Fibroblast of pulmonary artery (primary cell): ENCODE measurements around the gene MKX.

Experiments
- DNase-seq: peaks from one replicate; pipeline ENCODE4 v3.0.0-alpha.2; 2010; ENCODE audit warnings: low read depth
- H3K4me3 ChIP-seq: replicated peaks from 2 replicates; pipeline ENCODE4 v1.5.1; 2011; ENCODE audit warnings: low read depth, mild to moderate bottlenecking, control low read depth, low read length, moderate library complexity
- CTCF ChIP-seq: IDR thresholded peaks from 2 replicates; pipeline ENCODE4 v1.5.1; 2011; ENCODE audit warnings: mild to moderate bottlenecking, control low read depth, low read length, inconsistent platforms; ENCODE audit errors: missing control alignments

Gene MKX

GRCh38 chr10:27678166-27678565 is 67.5 kb downstream of the MKX start:
- no peak overlapping the region for H3K4me3 ChIP-seq
- no peak for DNase-seq
- no peak for TF ChIP-seq CTCF

GRCh38 chr10:27673065-27673464 is 72.6 kb downstream of the MKX start:
- no peak for TF ChIP-seq CTCF
- DNase-seq, result no peak
- no peak overlapping the region for H3K4me3 ChIP-seq

- DNase-seq, result no peak
- no peak overlapping the region for H3K4me3 ChIP-seq
- TF ChIP-seq CTCF, result no peak
These were observed 73.8 kb downstream of the MKX start for GRCh38 chr10:27671821-27672220.

- no peak overlapping the region for H3K4me3 ChIP-seq
- no peak for DNase-seq
- no peak for TF ChIP-seq CTCF
These were observed 81.2 kb downstream of the MKX start for GRCh38 chr10:27664461-27664860.

GRCh38 chr10:27663621-27664020 is 82.0 kb downstream of the MKX start:
- no peak for TF ChIP-seq CTCF

GRCh38 chr10:27661514-27662286 is 83.9 kb downstream of the MKX start:
- TF ChIP-seq CTCF, result no peak
- no peak for DNase-seq
- no peak overlapping the region for H3K4me3 ChIP-seq

More at GRCh38 chr10:27663621-27664020, 82.0 kb downstream of the MKX start:
- H3K4me3 ChIP-seq, result no peak overlapping the region
- DNase-seq, result no peak

GRCh38 chr10:27660711-27661110 is 84.9 kb downstream of the MKX start:
- no peak for TF ChIP-seq CTCF
- no peak overlapping the region for H3K4me3 ChIP-seq
- DNase-seq, result no peak
